ENCODE measurements around the gene DDX39B.

DNA sequence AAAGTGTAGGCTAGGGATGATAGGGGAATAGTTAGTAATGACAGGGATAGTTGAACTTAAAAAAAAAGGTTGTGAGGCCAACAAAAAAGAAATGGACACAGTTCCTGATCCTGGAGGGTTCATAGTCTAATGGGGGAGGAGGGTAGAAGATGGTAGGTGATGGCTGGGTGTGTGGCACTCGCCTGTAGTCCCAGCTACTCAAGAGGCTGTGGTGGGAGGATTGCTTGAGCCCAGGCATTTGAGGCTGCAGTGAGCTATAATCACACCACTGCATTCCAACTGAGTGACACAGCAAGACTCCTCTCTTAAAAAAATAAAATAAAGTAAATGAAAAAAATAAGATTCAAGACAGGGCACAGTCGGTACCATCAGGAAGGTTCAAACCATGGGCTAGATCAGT lies 46.2 kb downstream of the DDX39B start:
- TF ChIP-seq, protein P1, sequence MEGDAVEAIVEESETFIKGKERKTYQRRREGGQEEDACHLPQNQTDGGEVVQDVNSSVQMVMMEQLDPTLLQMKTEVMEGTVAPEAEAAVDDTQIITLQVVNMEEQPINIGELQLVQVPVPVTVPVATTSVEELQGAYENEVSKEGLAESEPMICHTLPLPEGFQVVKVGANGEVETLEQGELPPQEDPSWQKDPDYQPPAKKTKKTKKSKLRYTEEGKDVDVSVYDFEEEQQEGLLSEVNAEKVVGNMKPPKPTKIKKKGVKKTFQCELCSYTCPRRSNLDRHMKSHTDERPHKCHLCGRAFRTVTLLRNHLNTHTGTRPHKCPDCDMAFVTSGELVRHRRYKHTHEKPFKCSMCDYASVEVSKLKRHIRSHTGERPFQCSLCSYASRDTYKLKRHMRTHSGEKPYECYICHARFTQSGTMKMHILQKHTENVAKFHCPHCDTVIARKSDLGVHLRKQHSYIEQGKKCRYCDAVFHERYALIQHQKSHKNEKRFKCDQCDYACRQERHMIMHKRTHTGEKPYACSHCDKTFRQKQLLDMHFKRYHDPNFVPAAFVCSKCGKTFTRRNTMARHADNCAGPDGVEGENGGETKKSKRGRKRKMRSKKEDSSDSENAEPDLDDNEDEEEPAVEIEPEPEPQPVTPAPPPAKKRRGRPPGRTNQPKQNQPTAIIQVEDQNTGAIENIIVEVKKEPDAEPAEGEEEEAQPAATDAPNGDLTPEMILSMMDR (IDR thresholded peaks at IDR 0.05; ENCODE audit: low read depth, low read length, poor library complexity, severe bottlenecking), result no peak
- TF ChIP-seq EZH2phosphoT487 (IDR thresholded peaks at IDR 0.05; ENCODE audit: borderline replicate concordance, low read length), result no peak

Measured in DOHH2 (cell line).